HepG2 (cell line): Measurements from ENCODE around the gene SORBS2. TPM values are rescaled to one million over a fixed set of nuclear protein-coding genes. Genes with fewer than 3 reads are reported as not detected.
A peak's percentile ranks its signal among the peaks of the same experiment; 100 is the strongest.

Source experiments
- ATAC-seq: fragments of 200-7000 bp; cut with Tn5 transposase; 3 replicates; pipeline ENCODE4 v1.9.1; 2020; ENCODE audit warnings: mild to moderate bottlenecking, moderate library complexity
- BruUV-seq: library from RNA; stranded (reverse); fragments of 400-500 nt; replicated peaks from 2 replicates; lab custom pipeline; 2021; lab: Mats Ljungman, UMichigan
- CTCF ChIA-PET: fragments of 300-600 bp; formaldehyde crosslinking; extraction: SDS; loops from one replicate; lab custom pipeline; 2021; ENCODE audit warnings: low total read pairs, inconsistent platforms, low intra/inter-chr PET ratio; lab: Yijun Ruan, JAX
- POLR2A ChIA-PET: fragments of 350-600 bp; sonication (Branson Sonifier 250); formaldehyde crosslinking; loops from one replicate; lab custom pipeline; 2020; ENCODE audit warnings: antibody characterized with exemption, inconsistent platforms; lab: Yijun Ruan, JAX
- DNase-seq: peaks from one replicate; pipeline ENCODE4 v3.0.0-alpha.2; 2015; ENCODE audit warnings: low spot score
- FAIRE-seq: peaks from 3 replicates; lab custom pipeline; 2011; peaks lifted over from hg19 to GRCh38; lab: Jason Lieb, UNC
- H2AFZ ChIP-seq: one replicate; pipeline ENCODE4 v1.6.1; 2011; ENCODE audit warnings: low read length, inconsistent platforms
- H3K27ac ChIP-seq: fragments of 300-600 bp; 3 replicates; pipeline ENCODE4 v1.8.0; 2011; ENCODE audit warnings: mixed run types, mild to moderate bottlenecking, mixed read lengths, low read length, inconsistent platforms; ENCODE audit not compliant: insufficient read depth; ENCODE audit errors: extremely low read length
- H3K27me3 ChIP-seq, 2 experiments: fragments of 200-600 bp in 1 of 2; 2 replicates in 1 of 2; 3 replicates in 1 of 2; pipeline versions ENCODE4 v1.6.0 to v1.8.0; 2011; ENCODE audit warnings: low read length in 2 of 2, mild to moderate bottlenecking in 2 of 2, moderate library complexity in 2 of 2, inconsistent platforms in 1 of 2; ENCODE audit not compliant: insufficient read depth in 2 of 2, control insufficient read depth in 1 of 2
- H3K36me3 ChIP-seq, 2 experiments: fragments of 200-600 bp in 1 of 2; replicated peaks in 1 of 2; 2 replicates in 1 of 2; 3 replicates in 1 of 2; pipeline versions ENCODE4 v1.5.1 to v1.8.0; 2011; ENCODE audit warnings: low read length in 2 of 2, inconsistent platforms in 1 of 2; ENCODE audit not compliant: insufficient read depth in 2 of 2, control insufficient read depth in 1 of 2
- H3K4me1 ChIP-seq: 2 replicates; pipeline ENCODE4 v1.5.1; 2012; ENCODE audit warnings: low read length, inconsistent platforms; ENCODE audit not compliant: insufficient read depth
- H3K4me2 ChIP-seq: 2 replicates; pipeline ENCODE4 v1.6.0; 2011; ENCODE audit warnings: low read depth, low read length, inconsistent platforms
- H3K4me3 ChIP-seq, 3 experiments: fragments of 200-600 bp in 1 of 3; sonication (generic), shearing (Covaris generic) in 1 of 3; replicated peaks in 1 of 3; 2 replicates each; pipeline ENCODE4 v1.5.1; 2011 to 2016; ENCODE audit warnings: low read length in 3 of 3, inconsistent platforms in 2 of 3, low read depth in 2 of 3, mild to moderate bottlenecking in 2 of 3, control low read depth in 1 of 3, mixed read lengths in 1 of 3; ENCODE audit not compliant: insufficient read depth in 1 of 3
- H3K79me2 ChIP-seq: one replicate; pipeline ENCODE4 v1.6.1; 2011; ENCODE audit warnings: low read length, inconsistent platforms; ENCODE audit not compliant: insufficient read depth
- H3K9ac ChIP-seq: 2 replicates; pipeline ENCODE4 v1.6.0; 2011; ENCODE audit warnings: mild to moderate bottlenecking, low read depth, low read length, inconsistent platforms; ENCODE audit not compliant: insufficient read depth
- H3K9me3 ChIP-seq: 2 replicates; pipeline ENCODE4 v1.5.1; 2012; ENCODE audit warnings: mild to moderate bottlenecking, low read length
- H4K20me1 ChIP-seq: 2 replicates; pipeline ENCODE4 v1.6.0; 2011; ENCODE audit warnings: inconsistent platforms, mild to moderate bottlenecking, low read length, moderate library complexity; ENCODE audit not compliant: insufficient read depth
- ETV6 ChIP-seq: sonication (generic); formaldehyde crosslinking; conservative IDR thresholded peaks from 2 replicates; pipeline ENCODE4 v1.4.0; 2020; ENCODE audit warnings: missing genetic modification reagents
- IRF2 ChIP-seq: IDR thresholded peaks from 2 replicates; pipeline ENCODE4 v1.6.1; 2018; ENCODE audit warnings: missing genetic modification reagents, missing compliant biosample characterization
- KLF16 ChIP-seq, 2 experiments: sonication (generic) in 1 of 2; formaldehyde crosslinking in 1 of 2; IDR thresholded peaks; 2 replicates each; pipeline versions ENCODE4 v1.6.1 to v1.8.0; 2016 to 2023; ENCODE audit warnings: missing genetic modification reagents in 2 of 2, missing compliant biosample characterization in 1 of 2
- NBN ChIP-seq: fragments of 450-650 bp; conservative IDR thresholded peaks from 2 replicates; pipeline ENCODE4 v1.6.1; 2017
- PAXIP1 ChIP-seq: sonication (generic); formaldehyde crosslinking; conservative IDR thresholded peaks from 2 replicates; pipeline ENCODE4 v1.4.0; 2020; ENCODE audit warnings: mild to moderate bottlenecking, missing genetic modification reagents, moderate library complexity
- THYN1 ChIP-seq: sonication (generic); formaldehyde crosslinking; IDR thresholded peaks from 2 replicates; pipeline ENCODE4 v1.8.1; 2023; ENCODE audit warnings: low read depth, mild to moderate bottlenecking, moderate library complexity, missing genetic modification reagents, borderline replicate concordance
- TSC22D2 ChIP-seq: sonication (generic); formaldehyde crosslinking; IDR thresholded peaks from 2 replicates; pipeline ENCODE4 v1.5.1; 2020; ENCODE audit warnings: missing genetic modification reagents, mild to moderate bottlenecking, borderline replicate concordance
- ZBTB1 ChIP-seq: sonication (generic); formaldehyde crosslinking; IDR thresholded peaks from 2 replicates; pipeline ENCODE4 v1.4.0; 2020; ENCODE audit warnings: missing genetic modification reagents, borderline replicate concordance
- ZFP36L2 ChIP-seq: sonication (generic); formaldehyde crosslinking; IDR thresholded peaks from 2 replicates; pipeline ENCODE4 v1.4.0; 2020; ENCODE audit warnings: missing genetic modification reagents
- ZFP90 ChIP-seq: sonication (generic); formaldehyde crosslinking; IDR thresholded peaks from 2 replicates; pipeline ENCODE4 v1.8.0; 2022; ENCODE audit warnings: missing genetic modification reagents, mild to moderate bottlenecking, inconsistent platforms, borderline replicate concordance
- ZNF329 ChIP-seq: sonication (generic); formaldehyde crosslinking; IDR thresholded peaks from 2 replicates; pipeline ENCODE4 v1.9.0; 2021; ENCODE audit warnings: low read depth, mild to moderate bottlenecking, missing genetic modification reagents
- ZNF549 ChIP-seq: sonication (generic); formaldehyde crosslinking; IDR thresholded peaks from 2 replicates; pipeline ENCODE4 v1.5.0; 2020; ENCODE audit warnings: missing genetic modification reagents
- WGBS: methylation state at CpG from one replicate; pipeline ENCODE4 v1.1.6; 2017; ENCODE audit warnings: low lambda C conversion rate; 5-methylcytosine and 5-hydroxymethylcytosine counted together
- in situ Hi-C: cut with HindIII; loops from 2 replicates; pipeline ENCODE4 v1.10.0; 2017; ENCODE audit warnings: low pct_unique_long_range_greater_than_20kb; ENCODE audit not compliant: extremely low pct_ligation_motif_present
- intact Hi-C: fragments of 100-400 bp; cut with micrococcal nuclease; formaldehyde crosslinking; loops from one replicate; pipeline ENCODE4 v1.10.0; 2022; ENCODE audit not compliant: unreplicated experiment
- polyA plus RNA-seq, 8 experiments: library from polyadenylated mRNA; depleted of rRNA in 3 of 8; stranded (reverse) in 7 of 8; unstranded in 1 of 8; fragments of >200 nt; fragmentation: Illumina TruSeq in 4 of 8; extraction: Trizol in 4 of 8; gene quantifications; 2 replicates each; pipeline versions ENCODE4 v1.2.1 to v1.2.3, GENCODE V29; 2011 to 2016; ENCODE audit warnings: low read depth in 4 of 8, missing spikeins in 1 of 8, mixed read lengths in 1 of 8; ENCODE audit not compliant: insufficient read depth in 1 of 8
- total RNA-seq, 5 experiments: library from RNA; depleted of rRNA; stranded (reverse); fragments of >200 nt; fragmentation: Illumina TruSeq; extraction: Trizol; gene quantifications; 2 replicates each; pipeline ENCODE4 v1.2.3, GENCODE V29; 2016; ENCODE audit warnings: low read depth in 1 of 5
- TF ChIP-seq, protein P1 (sequence below): sonication (generic); formaldehyde crosslinking; IDR thresholded peaks from 2 replicates; pipeline ENCODE4 v1.5.0; 2020; ENCODE audit warnings: missing genetic modification reagents
- TF ChIP-seq, protein P2 (sequence below): IDR thresholded peaks from 2 replicates; pipeline ENCODE4 v1.4.0; 2020; ENCODE audit warnings: mild to moderate bottlenecking, missing genetic modification reagents

Gene SORBS2
- total and polyA plus RNA-seq, 2 of the 13 experiments (the other 11 are each of a cell fraction or from before 2014, with no cell fraction given) = 25.0 to 80.5 TPM

DNA sequence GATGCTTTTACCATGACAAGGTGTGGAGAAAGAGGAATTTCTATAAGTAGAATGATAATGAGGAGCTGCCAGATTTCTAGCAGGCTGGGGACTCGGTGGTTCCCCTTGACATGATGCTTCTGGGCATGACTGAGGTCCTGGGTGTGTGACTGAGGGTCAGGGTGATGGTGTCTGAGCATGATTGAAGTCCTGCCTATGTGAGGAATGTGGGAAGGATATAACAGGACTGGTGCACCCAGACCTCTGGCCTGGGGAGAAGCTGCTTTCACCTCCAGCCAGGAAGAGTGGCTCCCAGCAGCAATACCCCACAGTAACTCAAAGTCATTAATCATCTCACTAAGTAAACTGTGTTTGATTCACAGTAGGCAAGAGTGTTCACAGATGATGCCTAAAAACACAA lies 17.4 kb downstream of the SORBS2 start:
- Histone ChIP-seq H3K9ac (no peak overlapping the region), H3K4me3 (no peak overlapping the region), H4K20me1 (no peaks in the 10 kb centered on the region), H3K9me3 (no peaks in the 10 kb centered on the region), H3K27ac (no peak overlapping the region), H3K36me3 (peaks cover 0 to 2% of the 10 kb centered on the region in 2 experiments; a peak in 1 of 5 replicates), H2AFZ (no peak overlapping the region), H3K79me2 (peaks cover 8% of the 10 kb centered on the region), H3K4me2 (no peak overlapping the region), H3K4me1 (peaks cover 43% of the 10 kb centered on the region), H3K27me3 (no peaks in the 10 kb centered on the region)
- DNase-seq = no peak
- WGBS = 100% methylated on average over 1 of the region's 1 CpG
- ChIA-PET CTCF (no interaction called here), POLR2A (interaction anchor here (1.3 kb wide), 1 partner anchor 16 kb away, joined by 3 read pairs; no protein-coding TSS in a partner anchor)
- BruUV-seq = no TSS peak
- in situ Hi-C loops = no loop called here
- FAIRE-seq = no peak
- peak; percentile 19; the same call in 1 of the 3 replicates for ATAC-seq
- intact Hi-C loops = no loop called here
- TF ChIP-seq ETV6 (CRISPR knock-in tag) (no peak), KLF16 (CRISPR knock-in tag; IDR thresholded peaks at IDR 0.05) (no peak), ZNF549 (CRISPR knock-in tag) (no peak), PAXIP1 (CRISPR knock-in tag) (no peak), ZNF329 (CRISPR knock-in tag) (no peak), ZFP36L2 (no peak), TSC22D2 (CRISPR knock-in tag) (no peak), ZBTB1 (CRISPR knock-in tag) (no peak), IRF2 (CRISPR knock-in tag) (no peak), THYN1 (CRISPR knock-in tag) (no peak), ZFP90 (CRISPR knock-in tag) (no peak), NBN (no peak)
- TF ChIP-seq, protein P1, sequence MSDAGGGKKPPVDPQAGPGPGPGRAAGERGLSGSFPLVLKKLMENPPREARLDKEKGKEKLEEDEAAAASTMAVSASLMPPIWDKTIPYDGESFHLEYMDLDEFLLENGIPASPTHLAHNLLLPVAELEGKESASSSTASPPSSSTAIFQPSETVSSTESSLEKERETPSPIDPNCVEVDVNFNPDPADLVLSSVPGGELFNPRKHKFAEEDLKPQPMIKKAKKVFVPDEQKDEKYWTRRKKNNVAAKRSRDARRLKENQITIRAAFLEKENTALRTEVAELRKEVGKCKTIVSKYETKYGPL = no peak
- TF ChIP-seq, protein P2, sequence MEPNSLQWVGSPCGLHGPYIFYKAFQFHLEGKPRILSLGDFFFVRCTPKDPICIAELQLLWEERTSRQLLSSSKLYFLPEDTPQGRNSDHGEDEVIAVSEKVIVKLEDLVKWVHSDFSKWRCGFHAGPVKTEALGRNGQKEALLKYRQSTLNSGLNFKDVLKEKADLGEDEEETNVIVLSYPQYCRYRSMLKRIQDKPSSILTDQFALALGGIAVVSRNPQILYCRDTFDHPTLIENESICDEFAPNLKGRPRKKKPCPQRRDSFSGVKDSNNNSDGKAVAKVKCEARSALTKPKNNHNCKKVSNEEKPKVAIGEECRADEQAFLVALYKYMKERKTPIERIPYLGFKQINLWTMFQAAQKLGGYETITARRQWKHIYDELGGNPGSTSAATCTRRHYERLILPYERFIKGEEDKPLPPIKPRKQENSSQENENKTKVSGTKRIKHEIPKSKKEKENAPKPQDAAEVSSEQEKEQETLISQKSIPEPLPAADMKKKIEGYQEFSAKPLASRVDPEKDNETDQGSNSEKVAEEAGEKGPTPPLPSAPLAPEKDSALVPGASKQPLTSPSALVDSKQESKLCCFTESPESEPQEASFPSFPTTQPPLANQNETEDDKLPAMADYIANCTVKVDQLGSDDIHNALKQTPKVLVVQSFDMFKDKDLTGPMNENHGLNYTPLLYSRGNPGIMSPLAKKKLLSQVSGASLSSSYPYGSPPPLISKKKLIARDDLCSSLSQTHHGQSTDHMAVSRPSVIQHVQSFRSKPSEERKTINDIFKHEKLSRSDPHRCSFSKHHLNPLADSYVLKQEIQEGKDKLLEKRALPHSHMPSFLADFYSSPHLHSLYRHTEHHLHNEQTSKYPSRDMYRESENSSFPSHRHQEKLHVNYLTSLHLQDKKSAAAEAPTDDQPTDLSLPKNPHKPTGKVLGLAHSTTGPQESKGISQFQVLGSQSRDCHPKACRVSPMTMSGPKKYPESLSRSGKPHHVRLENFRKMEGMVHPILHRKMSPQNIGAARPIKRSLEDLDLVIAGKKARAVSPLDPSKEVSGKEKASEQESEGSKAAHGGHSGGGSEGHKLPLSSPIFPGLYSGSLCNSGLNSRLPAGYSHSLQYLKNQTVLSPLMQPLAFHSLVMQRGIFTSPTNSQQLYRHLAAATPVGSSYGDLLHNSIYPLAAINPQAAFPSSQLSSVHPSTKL (CRISPR knock-in tag) = no peak
